HepG2 (cell line): ENCODE results near the gene C7orf57. TPM values are rescaled to one million over a fixed set of nuclear protein-coding genes. Genes with fewer than 3 reads are reported as not detected.

Source experiments
- ATAC-seq: fragments of 200-7000 bp; cut with Tn5 transposase; 3 replicates; pipeline ENCODE4 v1.9.1; 2020; ENCODE audit warnings: mild to moderate bottlenecking, moderate library complexity
- BruUV-seq: library from RNA; stranded (reverse); fragments of 400-500 nt; replicated peaks from 2 replicates; lab custom pipeline; 2021; lab: Mats Ljungman, UMichigan
- CTCF ChIA-PET: fragments of 300-600 bp; formaldehyde crosslinking; extraction: SDS; loops from one replicate; lab custom pipeline; 2021; ENCODE audit warnings: low total read pairs, inconsistent platforms, low intra/inter-chr PET ratio; lab: Yijun Ruan, JAX
- POLR2A ChIA-PET: fragments of 350-600 bp; sonication (Branson Sonifier 250); formaldehyde crosslinking; loops from one replicate; lab custom pipeline; 2020; ENCODE audit warnings: antibody characterized with exemption, inconsistent platforms; lab: Yijun Ruan, JAX
- DNase-seq: peaks from one replicate; pipeline ENCODE4 v3.0.0-alpha.2; 2015; ENCODE audit warnings: low spot score
- FAIRE-seq: peaks from 3 replicates; lab custom pipeline; 2011; peaks lifted over from hg19 to GRCh38; lab: Jason Lieb, UNC
- H2AFZ ChIP-seq: one replicate; pipeline ENCODE4 v1.6.1; 2011; ENCODE audit warnings: low read length, inconsistent platforms
- H3K27ac ChIP-seq: fragments of 300-600 bp; 3 replicates; pipeline ENCODE4 v1.8.0; 2011; ENCODE audit warnings: mixed run types, mild to moderate bottlenecking, mixed read lengths, low read length, inconsistent platforms; ENCODE audit not compliant: insufficient read depth; ENCODE audit errors: extremely low read length
- H3K27me3 ChIP-seq, 2 experiments: fragments of 200-600 bp in 1 of 2; 2 replicates in 1 of 2; 3 replicates in 1 of 2; pipeline versions ENCODE4 v1.6.0 to v1.8.0; 2011; ENCODE audit warnings: low read length in 2 of 2, mild to moderate bottlenecking in 2 of 2, moderate library complexity in 2 of 2, inconsistent platforms in 1 of 2; ENCODE audit not compliant: insufficient read depth in 2 of 2, control insufficient read depth in 1 of 2
- H3K36me3 ChIP-seq, 2 experiments: fragments of 200-600 bp in 1 of 2; replicated peaks in 1 of 2; 2 replicates in 1 of 2; 3 replicates in 1 of 2; pipeline versions ENCODE4 v1.5.1 to v1.8.0; 2011; ENCODE audit warnings: low read length in 2 of 2, inconsistent platforms in 1 of 2; ENCODE audit not compliant: insufficient read depth in 2 of 2, control insufficient read depth in 1 of 2
- H3K4me1 ChIP-seq: 2 replicates; pipeline ENCODE4 v1.5.1; 2012; ENCODE audit warnings: low read length, inconsistent platforms; ENCODE audit not compliant: insufficient read depth
- H3K4me2 ChIP-seq: 2 replicates; pipeline ENCODE4 v1.6.0; 2011; ENCODE audit warnings: low read depth, low read length, inconsistent platforms
- H3K4me3 ChIP-seq, 3 experiments: fragments of 200-600 bp in 1 of 3; sonication (generic), shearing (Covaris generic) in 1 of 3; replicated peaks in 1 of 3; 2 replicates each; pipeline ENCODE4 v1.5.1; 2011 to 2016; ENCODE audit warnings: low read length in 3 of 3, inconsistent platforms in 2 of 3, low read depth in 2 of 3, mild to moderate bottlenecking in 2 of 3, control low read depth in 1 of 3, mixed read lengths in 1 of 3; ENCODE audit not compliant: insufficient read depth in 1 of 3
- H3K79me2 ChIP-seq: one replicate; pipeline ENCODE4 v1.6.1; 2011; ENCODE audit warnings: low read length, inconsistent platforms; ENCODE audit not compliant: insufficient read depth
- H3K9ac ChIP-seq: 2 replicates; pipeline ENCODE4 v1.6.0; 2011; ENCODE audit warnings: mild to moderate bottlenecking, low read depth, low read length, inconsistent platforms; ENCODE audit not compliant: insufficient read depth
- H3K9me3 ChIP-seq: 2 replicates; pipeline ENCODE4 v1.5.1; 2012; ENCODE audit warnings: mild to moderate bottlenecking, low read length
- H4K20me1 ChIP-seq: 2 replicates; pipeline ENCODE4 v1.6.0; 2011; ENCODE audit warnings: inconsistent platforms, mild to moderate bottlenecking, low read length, moderate library complexity; ENCODE audit not compliant: insufficient read depth
- ARID4A ChIP-seq: sonication (generic); formaldehyde crosslinking; IDR thresholded peaks from 2 replicates; pipeline ENCODE4 v1.5.0; 2020; ENCODE audit warnings: mild to moderate bottlenecking, missing genetic modification reagents, borderline replicate concordance
- CTCF ChIP-seq: sonication (generic); formaldehyde crosslinking; IDR thresholded peaks from 2 replicates; pipeline ENCODE4 v1.5.0; 2020; ENCODE audit warnings: mild to moderate bottlenecking, missing genetic modification reagents, moderate library complexity
- PATZ1 ChIP-seq: sonication (generic); formaldehyde crosslinking; IDR thresholded peaks from 2 replicates; pipeline ENCODE4 v1.4.0; 2020; ENCODE audit warnings: missing genetic modification reagents
- PBX3 ChIP-seq: sonication (generic); formaldehyde crosslinking; IDR thresholded peaks from 2 replicates; pipeline ENCODE4 v1.8.1; 2023; ENCODE audit warnings: missing genetic modification reagents, inconsistent platforms, borderline replicate concordance
- RFX1 ChIP-seq: fragments of 450-650 bp; IDR thresholded peaks from 2 replicates; pipeline ENCODE4 v1.6.1; 2017
- XRCC5 ChIP-seq: fragments of 200-400 bp; formaldehyde crosslinking; optimal IDR thresholded peaks from 2 replicates; pipeline ENCODE3; 2017; ENCODE audit warnings: mild to moderate bottlenecking, low read length
- ZNF512B ChIP-seq: sonication (generic); formaldehyde crosslinking; IDR thresholded peaks from 2 replicates; pipeline ENCODE4 v1.5.1; 2020; ENCODE audit warnings: missing genetic modification reagents, mild to moderate bottlenecking, borderline replicate concordance
- WGBS: methylation state at CpG from one replicate; pipeline ENCODE4 v1.1.6; 2017; ENCODE audit warnings: low lambda C conversion rate; 5-methylcytosine and 5-hydroxymethylcytosine counted together
- in situ Hi-C: cut with HindIII; loops from 2 replicates; pipeline ENCODE4 v1.10.0; 2017; ENCODE audit warnings: low pct_unique_long_range_greater_than_20kb; ENCODE audit not compliant: extremely low pct_ligation_motif_present
- intact Hi-C: fragments of 100-400 bp; cut with micrococcal nuclease; formaldehyde crosslinking; loops from one replicate; pipeline ENCODE4 v1.10.0; 2022; ENCODE audit not compliant: unreplicated experiment
- polyA plus RNA-seq, 8 experiments: library from polyadenylated mRNA; depleted of rRNA in 3 of 8; stranded (reverse) in 7 of 8; unstranded in 1 of 8; fragments of >200 nt; fragmentation: Illumina TruSeq in 4 of 8; extraction: Trizol in 4 of 8; gene quantifications; 2 replicates each; pipeline versions ENCODE4 v1.2.1 to v1.2.3, GENCODE V29; 2011 to 2016; ENCODE audit warnings: low read depth in 4 of 8, missing spikeins in 1 of 8, mixed read lengths in 1 of 8; ENCODE audit not compliant: insufficient read depth in 1 of 8
- total RNA-seq, 5 experiments: library from RNA; depleted of rRNA; stranded (reverse); fragments of >200 nt; fragmentation: Illumina TruSeq; extraction: Trizol; gene quantifications; 2 replicates each; pipeline ENCODE4 v1.2.3, GENCODE V29; 2016; ENCODE audit warnings: low read depth in 1 of 5

C7orf57 gene
- total and polyA plus RNA-seq, 2 of the 13 experiments (the other 11 are each of a cell fraction or from before 2014, with no cell fraction given), result not detected

- FAIRE-seq, result peak; percentile 26
- TF ChIP-seq PBX3 (CRISPR knock-in tag) (no peak), CTCF (CRISPR knock-in tag) (peak; percentile 61), XRCC5 (peak; percentile 25), PATZ1 (CRISPR knock-in tag) (no peak), ARID4A (peak; percentile 18; the same call in 1 of the 2 replicates), ZNF512B (CRISPR knock-in tag) (no peak), RFX1 (peak; percentile 42; the same call in 1 of the 2 replicates)
Measured at GRCh38 chr7:48101968-48102367, 66.6 kb downstream of the C7orf57 start.

More at GRCh38 chr7:48101968-48102367, 66.6 kb downstream of the C7orf57 start:
- Histone ChIP-seq H3K27ac (no peak overlapping the region), H4K20me1 (no peaks in the 10 kb centered on the region), H3K79me2 (no peaks in the 10 kb centered on the region), H3K9me3 (no peaks in the 10 kb centered on the region), H2AFZ (no peak overlapping the region), H3K36me3 (peaks cover 17 to 20% of the 10 kb centered on the region in 2 experiments; a peak in 4 of 5 replicates), H3K4me1 (no peaks in the 10 kb centered on the region), H3K27me3 (no peaks in the 10 kb centered on the region), H3K9ac (no peak overlapping the region), H3K4me3 (no peak overlapping the region), H3K4me2 (no peak overlapping the region)
- ATAC-seq (peak; percentile 93), DNase-seq (peak; percentile 29)
- intact Hi-C loops, result no loop called here
- POLR2A ChIA-PET, result interaction anchor here (1.8 kb wide), 1 partner anchor 13 kb away, joined by 7 read pairs; the partner anchor contains the start of gene UPP1
- 59% methylated on average over 4 of the region's 4 CpGs for WGBS
- in situ Hi-C loops, result loop anchor here (25.0 kb wide), 1 partner anchor 840 kb away; no protein-coding TSS in a partner anchor
- CTCF ChIA-PET, result no interaction called here
- no TSS peak for BruUV-seq
